HG03442 (cell line): ENCODE measurements around the gene ELAVL1.
A peak's percentile ranks its signal among the peaks of the same experiment; 100 is the strongest.
"Not testable (repeated sequence)": the region's sequence is repeated elsewhere in the genome, so short reads cannot be mapped to it uniquely, and the experiment has no call there.

ENCODE experiments used
- ATAC-seq: cut with Tn5 transposase; IDR thresholded peaks from one replicate; pipeline ENCODE4 v1.9.1; 2021; ENCODE audit warnings: mild to moderate bottlenecking, moderate library complexity; ENCODE audit not compliant: unreplicated experiment

ELAVL1 gene

GRCh38 chr19:8005534-8006256 lies at the start of gene ELAVL1:
ELAVL1 (minus strand) TSS chr19:8005641; CDS start chr19:7991815, 13,826 bp downstream.
- peak; percentile 63 for ATAC-seq

GRCh38 chr19:8054169-8054568 lies 48.7 kb upstream of the ELAVL1 start:
- ATAC-seq = no peak

GRCh38 chr19:8052464-8052859 lies 47.0 kb upstream of the ELAVL1 start, which contains the start of gene CCL25:
CCL25 (plus strand) TSS chr19:8052760; CDS start chr19:8053050, 290 bp downstream.
- no peak for ATAC-seq

- ATAC-seq = peak; percentile 78
Observed at GRCh38 chr19:8050274-8051096, 45.0 kb upstream of the ELAVL1 start.

GRCh38 chr19:8046569-8047165 lies 41.2 kb upstream of the ELAVL1 start:
- no peak for ATAC-seq

GRCh38 chr19:8045872-8046568 lies 40.6 kb upstream of the ELAVL1 start:
- no peak for ATAC-seq

- ATAC-seq = no peak
Observed at GRCh38 chr19:8044018-8044417, 38.6 kb upstream of the ELAVL1 start.

- ATAC-seq = no peak
Observed at GRCh38 chr19:8042900-8043299, 37.5 kb upstream of the ELAVL1 start.

- no peak for ATAC-seq
Observed at GRCh38 chr19:8041531-8041931, 36.1 kb upstream of the ELAVL1 start.

GRCh38 chr19:8039231-8039630 lies 33.8 kb upstream of the ELAVL1 start:
- no peak for ATAC-seq

GRCh38 chr19:8038815-8039214 lies 33.4 kb upstream of the ELAVL1 start:
- ATAC-seq = no peak

GRCh38 chr19:8036434-8037099 lies 31.1 kb upstream of the ELAVL1 start:
- no peak for ATAC-seq

GRCh38 chr19:8034178-8034525 lies 28.7 kb upstream of the ELAVL1 start:
- no peak for ATAC-seq

GRCh38 chr19:8033287-8034177 lies 28.1 kb upstream of the ELAVL1 start:
- ATAC-seq = not testable (repeated sequence)

- ATAC-seq = no peak
Observed at GRCh38 chr19:8030960-8031359, 25.5 kb upstream of the ELAVL1 start.

GRCh38 chr19:8028951-8029491 lies 23.6 kb upstream of the ELAVL1 start:
- ATAC-seq = no peak

GRCh38 chr19:8025316-8025715 lies 19.9 kb upstream of the ELAVL1 start:
- no peak for ATAC-seq

- ATAC-seq = not testable (repeated sequence)
Observed at GRCh38 chr19:8024256-8024655, 18.8 kb upstream of the ELAVL1 start.

- no peak for ATAC-seq
Observed at GRCh38 chr19:8023371-8023770, 17.9 kb upstream of the ELAVL1 start.
